Occipital lobe (tissue), 2 donors: Measurements from ENCODE around the gene IL31. TPM values are rescaled to one million over a fixed set of nuclear protein-coding genes. Genes with fewer than 3 reads are reported as not detected.
"Not testable (repeated sequence)": the region's sequence is repeated elsewhere in the genome, so short reads cannot be mapped to it uniquely, and the experiment has no call there.

Source experiments
- DNase-seq: peaks from one replicate; lab custom pipeline; 2025; lab: John Stamatoyannopoulos, UW
- total RNA-seq: library from RNA; depleted of rRNA; stranded (reverse); fragments of >200 nt; gene quantifications from one replicate; pipeline ENCODE4 v1.2.3, GENCODE V29; 2014

The IL31 gene
- total RNA-seq, 1 donor from 2014 or later: not detected

GRCh38 chr12:122192441-122192840, 18.4 kb upstream of the IL31 start:
- no peak for DNase-seq

GRCh38 chr12:122190842-122191668, 17.0 kb upstream of the IL31 start:
- DNase-seq: no peak

GRCh38 chr12:122189626-122190475, 15.8 kb upstream of the IL31 start:
- no peak for DNase-seq

GRCh38 chr12:122187466-122187865, 13.4 kb upstream of the IL31 start:
- DNase-seq: no peak

- DNase-seq: no peak
Measured at GRCh38 chr12:122185494-122186082, 11.6 kb upstream of the IL31 start.

- no peak for DNase-seq
Measured at GRCh38 chr12:122185079-122185478, 11.1 kb upstream of the IL31 start.

GRCh38 chr12:122184517-122184916, 10.5 kb upstream of the IL31 start:
- DNase-seq: no peak

GRCh38 chr12:122183588-122183940, 9.5 kb upstream of the IL31 start:
- DNase-seq: no peak

GRCh38 chr12:122182887-122183587, 9.0 kb upstream of the IL31 start, which contains the start of gene LRRC43:
TSS of gene LRRC43 (plus strand) at chr12:122183123. CDS start at chr12:122183145, 22 bp downstream.
- no peak for DNase-seq

GRCh38 chr12:122176473-122176872, 2.5 kb upstream of the IL31 start:
- not testable (repeated sequence) for DNase-seq

- DNase-seq: no peak
Measured at GRCh38 chr12:122172262-122172939, 1.6 kb downstream of the IL31 start.

- DNase-seq: no peak
Measured at GRCh38 chr12:122171399-122171798, 2.6 kb downstream of the IL31 start.

GRCh38 chr12:122168492-122168891, 5.5 kb downstream of the IL31 start:
- no peak for DNase-seq

GRCh38 chr12:122167356-122167925, 6.6 kb downstream of the IL31 start:
- no peak for DNase-seq

- no peak for DNase-seq
Measured at GRCh38 chr12:122166422-122167349, 7.3 kb downstream of the IL31 start.

- no peak for DNase-seq
Measured at GRCh38 chr12:122162976-122163375, 11.0 kb downstream of the IL31 start.

GRCh38 chr12:122161682-122162081, 12.3 kb downstream of the IL31 start:
- no peak for DNase-seq

- no peak for DNase-seq
Measured at GRCh38 chr12:122160761-122161160, 13.3 kb downstream of the IL31 start.

GRCh38 chr12:122159882-122160281, 14.1 kb downstream of the IL31 start:
- DNase-seq: no peak
